Measurements from ENCODE around the gene SPSB3.

SPSB3 gene

DNA sequence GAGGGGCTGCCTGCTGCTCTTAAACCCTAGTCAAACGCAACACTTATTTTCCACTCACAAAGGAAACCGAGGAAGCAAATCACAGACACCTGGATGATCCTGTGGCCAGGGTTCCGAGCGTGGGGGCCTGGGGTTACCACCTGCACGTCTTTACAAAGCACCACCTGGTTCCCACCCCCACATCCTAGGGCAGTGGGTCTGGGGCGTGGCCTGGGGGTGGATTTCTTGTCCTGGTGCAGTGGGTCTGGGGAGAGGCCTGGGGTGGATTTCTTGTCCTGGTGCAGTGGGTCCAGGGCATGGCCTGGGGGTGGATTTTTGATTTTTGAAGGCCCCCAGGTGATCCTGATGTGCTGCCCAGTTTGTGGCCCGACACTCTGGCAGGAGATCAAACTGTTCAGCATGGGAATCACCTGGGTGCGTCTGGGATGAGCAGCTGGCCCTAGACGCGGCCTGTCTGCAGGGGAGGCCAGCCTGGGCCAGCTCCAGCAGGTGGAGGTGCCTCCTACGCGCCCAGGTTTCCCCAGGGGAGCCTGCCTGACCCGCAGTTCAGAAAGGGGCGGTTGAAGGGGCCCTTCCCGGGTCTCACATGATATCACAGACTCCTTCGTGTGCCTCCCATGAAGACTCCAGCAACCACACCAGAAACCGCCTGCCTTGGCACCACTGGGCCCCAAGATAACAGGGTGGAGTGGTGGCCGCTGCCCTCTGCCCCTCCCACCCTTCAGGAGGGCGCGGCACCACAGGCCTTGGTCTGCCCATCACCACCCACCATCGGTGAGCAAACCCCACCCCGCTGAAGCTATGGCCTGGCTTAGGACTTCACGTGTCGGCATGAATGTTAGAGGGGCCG lies 38.0 kb upstream of the SPSB3 start:
- no peak for DNase-seq (ENCODE audit: extremely low read depth, low read depth)
- TF ChIP-seq, protein P1, sequence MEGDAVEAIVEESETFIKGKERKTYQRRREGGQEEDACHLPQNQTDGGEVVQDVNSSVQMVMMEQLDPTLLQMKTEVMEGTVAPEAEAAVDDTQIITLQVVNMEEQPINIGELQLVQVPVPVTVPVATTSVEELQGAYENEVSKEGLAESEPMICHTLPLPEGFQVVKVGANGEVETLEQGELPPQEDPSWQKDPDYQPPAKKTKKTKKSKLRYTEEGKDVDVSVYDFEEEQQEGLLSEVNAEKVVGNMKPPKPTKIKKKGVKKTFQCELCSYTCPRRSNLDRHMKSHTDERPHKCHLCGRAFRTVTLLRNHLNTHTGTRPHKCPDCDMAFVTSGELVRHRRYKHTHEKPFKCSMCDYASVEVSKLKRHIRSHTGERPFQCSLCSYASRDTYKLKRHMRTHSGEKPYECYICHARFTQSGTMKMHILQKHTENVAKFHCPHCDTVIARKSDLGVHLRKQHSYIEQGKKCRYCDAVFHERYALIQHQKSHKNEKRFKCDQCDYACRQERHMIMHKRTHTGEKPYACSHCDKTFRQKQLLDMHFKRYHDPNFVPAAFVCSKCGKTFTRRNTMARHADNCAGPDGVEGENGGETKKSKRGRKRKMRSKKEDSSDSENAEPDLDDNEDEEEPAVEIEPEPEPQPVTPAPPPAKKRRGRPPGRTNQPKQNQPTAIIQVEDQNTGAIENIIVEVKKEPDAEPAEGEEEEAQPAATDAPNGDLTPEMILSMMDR (IDR thresholded peaks at IDR 0.05; ENCODE audit: low read depth, low read length), result no peak

DNA sequence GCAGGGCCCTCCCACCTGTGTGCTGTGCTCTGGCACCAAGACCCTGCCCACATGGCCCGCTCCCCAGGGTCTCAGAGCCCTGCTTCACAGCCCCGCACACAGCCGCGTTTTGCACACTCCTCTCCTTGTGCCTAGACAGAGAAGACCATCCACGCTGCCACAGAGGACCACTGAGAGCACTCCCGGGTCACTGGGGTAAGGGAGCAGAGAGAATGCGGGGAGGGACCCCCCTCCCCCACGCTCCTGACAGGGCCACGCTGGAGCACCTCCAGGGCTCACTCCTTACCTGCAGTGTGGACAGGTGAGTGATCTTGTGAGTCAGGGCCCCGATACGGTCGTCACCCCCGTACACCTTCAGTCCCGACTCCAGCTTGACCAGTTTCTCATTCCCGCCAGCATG lies 37.2 kb upstream of the SPSB3 start:
- DNase-seq (ENCODE audit: extremely low read depth, low read depth), result no peak
- TF ChIP-seq, protein P1 (IDR thresholded peaks at IDR 0.05; ENCODE audit: low read depth, low read length), result no peak

DNA sequence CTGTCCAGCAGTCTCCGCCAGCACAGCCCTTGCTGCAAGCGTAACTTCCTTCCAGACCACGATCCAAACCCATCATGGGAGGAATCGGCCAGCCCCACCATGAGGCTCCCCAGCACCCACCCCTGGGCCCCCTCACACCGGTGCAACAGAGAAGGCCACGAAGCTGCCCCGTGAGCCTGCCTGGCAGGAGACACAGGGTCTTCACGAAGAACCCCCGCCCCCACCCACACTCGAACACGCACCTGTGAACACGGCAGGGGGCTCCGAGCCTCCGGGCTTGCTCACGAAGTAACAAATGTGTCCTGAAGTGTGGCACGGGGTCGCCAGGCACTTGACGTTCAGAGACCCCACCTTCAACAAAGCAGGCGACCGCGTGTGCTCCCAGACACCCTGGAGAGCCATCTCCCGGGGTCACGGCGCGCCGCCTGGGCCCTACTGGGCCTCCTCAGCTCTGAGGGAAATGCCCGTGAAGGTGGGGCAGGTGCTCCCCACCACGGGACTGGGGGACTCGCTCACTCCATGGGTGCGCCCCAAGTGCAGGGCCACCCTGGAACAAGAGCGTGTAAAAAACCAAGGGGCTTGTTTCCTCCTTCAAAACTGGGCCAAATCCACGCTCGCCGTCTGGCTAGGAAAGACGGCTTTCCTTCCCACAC lies 36.6 kb upstream of the SPSB3 start:
- DNase-seq (ENCODE audit: extremely low read depth, low read depth), result no peak
- TF ChIP-seq, protein P1 (IDR thresholded peaks at IDR 0.05; ENCODE audit: low read depth, low read length), result no peak

DNA sequence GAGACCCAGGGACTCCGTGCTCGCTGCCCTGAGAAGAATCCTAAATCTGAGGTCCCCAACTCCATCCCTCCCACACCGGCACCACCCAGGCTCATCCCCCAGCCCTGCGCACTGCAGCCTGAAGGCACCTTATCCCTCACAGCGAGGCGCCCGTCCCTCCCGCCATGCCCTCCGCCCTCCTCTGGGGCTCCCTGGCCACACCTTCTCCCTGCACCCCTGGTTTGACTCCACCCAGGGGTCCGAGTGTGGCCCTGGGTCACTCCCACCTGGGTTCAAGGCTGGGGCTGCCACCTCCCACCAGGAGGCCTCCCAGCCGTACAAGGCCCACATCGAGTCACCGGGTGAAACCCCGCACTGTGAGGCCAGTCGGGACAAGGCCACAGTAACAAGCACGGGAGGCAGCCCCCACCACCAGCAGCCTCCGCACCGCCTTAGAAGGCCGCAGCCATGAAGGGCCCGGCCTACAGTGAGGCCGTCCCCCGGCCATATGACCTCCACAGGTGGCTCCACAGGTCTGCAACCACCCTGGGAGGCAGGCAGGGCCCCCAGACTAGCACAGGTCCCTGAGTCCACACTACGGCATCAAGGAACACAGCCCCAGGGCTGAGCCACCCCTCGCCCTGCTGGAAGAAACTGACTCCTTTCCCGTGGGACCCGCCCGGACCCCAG lies 36.0 kb upstream of the SPSB3 start:
- TF ChIP-seq, protein P1 (IDR thresholded peaks at IDR 0.05; ENCODE audit: low read depth, low read length), result no peak
- DNase-seq (ENCODE audit: extremely low read depth, low read depth), result no peak

DNA sequence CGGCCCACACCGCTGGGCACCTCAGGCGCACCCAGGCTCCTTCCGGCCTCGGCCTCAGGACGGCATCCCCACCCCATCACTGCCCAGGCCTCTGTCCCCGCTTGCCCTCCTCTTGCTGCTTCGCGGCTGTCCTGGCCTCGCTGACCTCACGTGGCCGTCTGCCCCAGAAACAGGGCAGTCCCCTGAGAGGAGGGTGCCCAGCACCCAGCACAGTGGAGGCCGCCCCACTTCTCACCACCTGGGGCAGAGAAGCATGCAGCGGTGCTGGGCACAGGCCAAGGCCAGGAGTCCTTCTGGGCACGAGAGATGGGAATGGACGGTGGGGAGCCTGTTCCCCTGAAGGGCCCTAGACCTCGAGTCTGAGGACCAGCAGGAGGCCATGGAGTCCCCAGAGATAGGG lies 35.3 kb upstream of the SPSB3 start:
- TF ChIP-seq, protein P1 (IDR thresholded peaks at IDR 0.05; ENCODE audit: low read depth, low read length), result no peak
- DNase-seq (ENCODE audit: extremely low read depth, low read depth), result no peak

DNA sequence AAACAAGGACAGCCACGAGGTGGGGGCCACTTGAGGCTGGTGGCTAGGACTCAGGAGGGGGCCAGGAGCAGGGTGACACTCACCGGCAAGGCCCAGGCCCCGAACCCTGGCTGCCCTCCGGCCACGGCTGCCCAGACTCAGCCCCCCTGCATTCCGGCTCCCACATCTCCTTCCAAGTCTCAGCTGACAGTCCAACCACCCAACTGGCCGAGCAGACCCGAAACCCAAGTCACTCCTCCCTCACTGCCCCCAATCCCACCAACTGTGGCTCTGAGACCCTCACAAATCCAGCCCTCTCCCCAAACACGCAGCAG lies 34.9 kb upstream of the SPSB3 start:
- DNase-seq (ENCODE audit: extremely low read depth, low read depth), result no peak
- TF ChIP-seq, protein P1 (IDR thresholded peaks at IDR 0.05; ENCODE audit: low read depth, low read length), result no peak

All from AG09319 (cell line).